Endodermal cell (in vitro differentiated cells): ENCODE measurements around the gene MALT1. TPM values are rescaled to one million over a fixed set of nuclear protein-coding genes. Genes with fewer than 3 reads are reported as not detected.

Experiments
- DNase-seq: peaks from one replicate; pipeline ENCODE4 v3.0.0-alpha.2; 2017
- H3K27ac ChIP-seq: 2 replicates; pipeline ENCODE4 v1.5.1; 2013; ENCODE audit warnings: mild to moderate bottlenecking, low read depth, low read length, moderate library complexity
- H3K27me3 ChIP-seq: 2 replicates; pipeline ENCODE4 v1.6.1; 2013; ENCODE audit warnings: mild to moderate bottlenecking, low read length, moderate library complexity; ENCODE audit not compliant: insufficient read depth, control insufficient read depth, poor library complexity, severe bottlenecking
- H3K36me3 ChIP-seq: 2 replicates; pipeline ENCODE4 v1.7.0; 2013; ENCODE audit warnings: mild to moderate bottlenecking, low read length, moderate library complexity; ENCODE audit not compliant: control insufficient read depth, insufficient read depth
- H3K4me1 ChIP-seq: one replicate; pipeline ENCODE4 v1.7.0; 2013; ENCODE audit warnings: low read length; ENCODE audit not compliant: control insufficient read depth, insufficient read depth
- H3K4me3 ChIP-seq: 2 replicates; pipeline ENCODE4 v1.5.1; 2013; ENCODE audit warnings: mild to moderate bottlenecking, low read length, moderate library complexity
- H3K9ac ChIP-seq: 2 replicates; pipeline ENCODE4 v1.6.1; 2013; ENCODE audit warnings: mild to moderate bottlenecking, low read length, moderate library complexity; ENCODE audit not compliant: poor library complexity, severe bottlenecking; ENCODE audit errors: extremely low read depth
- H3K9me3 ChIP-seq: 2 replicates; pipeline ENCODE4 v1.6.1; 2013; ENCODE audit warnings: mild to moderate bottlenecking, low read length, moderate library complexity; ENCODE audit not compliant: control insufficient read depth
- H3K27ac Mint-ChIP-seq: 2 replicates; pipeline ENCODE4 v1.8.0; 2020; ENCODE audit warnings: mixed read lengths
- H3K27me3 Mint-ChIP-seq: 2 replicates; pipeline ENCODE4 v1.8.0; 2021; ENCODE audit warnings: mild to moderate bottlenecking, mixed read lengths; ENCODE audit not compliant: insufficient read depth
- H3K36me3 Mint-ChIP-seq: 2 replicates; pipeline ENCODE4 v1.8.0; 2020; ENCODE audit warnings: low read depth, mixed read lengths
- H3K4me1 Mint-ChIP-seq: 2 replicates; pipeline ENCODE4 v1.8.0; 2020; ENCODE audit warnings: mixed read lengths
- H3K4me3 Mint-ChIP-seq: 2 replicates; pipeline ENCODE4 v1.8.0; 2020; ENCODE audit warnings: mild to moderate bottlenecking, moderate library complexity, mixed read lengths
- H3K9me3 Mint-ChIP-seq: 2 replicates; pipeline ENCODE4 v1.8.0; 2020; ENCODE audit warnings: mild to moderate bottlenecking, mixed read lengths
- CTCF ChIP-seq: fragments of 200-600 bp; sonication (generic); conservative IDR thresholded peaks from 2 replicates; pipeline ENCODE4 v1.5.0; 2021; ENCODE audit warnings: antibody characterized with exemption, mild to moderate bottlenecking
- WGBS, 2 experiments: methylation state at CpG; one replicate each; pipeline versions ENCODE4 v1.1.5 to v1.1.7; 2013; ENCODE audit warnings: missing lambda C conversion rate in 2 of 2, mixed read lengths in 1 of 2; ENCODE audit not compliant: insufficient coverage in 1 of 2, insufficient read length in 1 of 2; 5-methylcytosine and 5-hydroxymethylcytosine counted together
- total RNA-seq, 2 donors: library from RNA; stranded (reverse); fragmentation: NEBNext Ultra II Directional in 1 of 2; extraction: Animal tissue kit (Norgen Biotek cat#: 25700) in 1 of 2; gene quantifications; 2 replicates in 1 of 2; 3 replicates in 1 of 2; pipeline ENCODE4 v1.2.1, GENCODE V29; 2021

MALT1 gene
- total RNA-seq, 2 donors from 2014 or later = 14.0 to 22.1 TPM

GRCh38 chr18:58789876-58790240 lies 118.6 kb downstream of the MALT1 start:
- 89 to 100% methylated on average over 1 to 5 of the region's 5 CpGs for WGBS, 2 experiments
- no peaks in the 10 kb centered on the region for H3K27me3 ChIP-seq
- no peak for TF ChIP-seq CTCF
- no peak overlapping the region for H3K27ac Mint-ChIP-seq
- no peak overlapping the region for H3K4me3 ChIP-seq
- peaks cover 12% of the 10 kb centered on the region for H3K4me1 ChIP-seq
- no peaks in the 10 kb centered on the region for H3K9me3 Mint-ChIP-seq
- peak overlapping the region; percentile 83 for H3K27ac ChIP-seq
- peaks cover 24% of the 10 kb centered on the region for H3K4me1 Mint-ChIP-seq
- no peak for DNase-seq
- H3K27me3 Mint-ChIP-seq = no peaks in the 10 kb centered on the region
- no peak overlapping the region for H3K4me3 Mint-ChIP-seq
- no peaks in the 10 kb centered on the region for H3K9me3 ChIP-seq
- H3K36me3 ChIP-seq = no peaks in the 10 kb centered on the region
- no peaks in the 10 kb centered on the region for H3K36me3 Mint-ChIP-seq
- H3K9ac ChIP-seq = no peak overlapping the region

- Histone ChIP-seq H3K27ac (no peak overlapping the region), H3K4me1 (peaks cover 9% of the 10 kb centered on the region), H3K9me3 (no peaks in the 10 kb centered on the region), H3K36me3 (no peaks in the 10 kb centered on the region), H3K27me3 (no peaks in the 10 kb centered on the region), H3K9ac (no peak overlapping the region), H3K4me3 (no peak overlapping the region)
- no peak for TF ChIP-seq CTCF
- Mint-ChIP-seq H3K27ac (no peak overlapping the region), H3K4me3 (no peak overlapping the region), H3K36me3 (no peaks in the 10 kb centered on the region), H3K27me3 (no peaks in the 10 kb centered on the region), H3K9me3 (no peaks in the 10 kb centered on the region), H3K4me1 (peaks cover 16% of the 10 kb centered on the region)
- DNase-seq = no peak
- WGBS, 2 experiments = 92% methylated on average over 4 to 7 of the region's 7 CpGs
These were observed 120.8 kb downstream of the MALT1 start for GRCh38 chr18:58792086-58792485.

GRCh38 chr18:58793361-58793760 lies 122.1 kb downstream of the MALT1 start:
- Histone ChIP-seq H3K4me1 (peaks cover 9% of the 10 kb centered on the region), H3K27me3 (no peaks in the 10 kb centered on the region), H3K4me3 (no peak overlapping the region), H3K9ac (no peak overlapping the region), H3K36me3 (no peaks in the 10 kb centered on the region), H3K27ac (no peak overlapping the region), H3K9me3 (no peaks in the 10 kb centered on the region)
- Mint-ChIP-seq H3K36me3 (no peaks in the 10 kb centered on the region), H3K9me3 (no peaks in the 10 kb centered on the region), H3K4me1 (peaks cover 12% of the 10 kb centered on the region), H3K4me3 (no peak overlapping the region), H3K27me3 (no peaks in the 10 kb centered on the region), H3K27ac (no peak overlapping the region)
- no peak for TF ChIP-seq CTCF
- 94% methylated on average over 1 of the region's 1 CpG; no CpG with 5 or more reads in 1 of the 2 experiments for WGBS, 2 experiments
- no peak for DNase-seq
